Mesodermal cell (in vitro differentiated cells): ENCODE data around the gene PRM1.

ENCODE experiments used
- H3K27ac ChIP-seq: 2 replicates; pipeline ENCODE4 v1.7.0; 2013; ENCODE audit warnings: mild to moderate bottlenecking, low read depth, low read length, moderate library complexity; ENCODE audit not compliant: severe bottlenecking
- H3K36me3 ChIP-seq: 2 replicates; pipeline ENCODE4 v1.7.1; 2013; ENCODE audit warnings: mild to moderate bottlenecking, low read length, moderate library complexity; ENCODE audit not compliant: control insufficient read depth, insufficient read depth
- H3K4me1 ChIP-seq: one replicate; pipeline ENCODE4 v1.7.1; 2013; ENCODE audit warnings: mild to moderate bottlenecking, low read length; ENCODE audit not compliant: insufficient read depth, control insufficient read depth, poor library complexity, severe bottlenecking
- H3K4me3 ChIP-seq: 2 replicates; pipeline ENCODE4 v1.7.0; 2013; ENCODE audit warnings: low read length, control low read depth, mild to moderate bottlenecking; ENCODE audit not compliant: insufficient read depth, poor library complexity, severe bottlenecking; ENCODE audit errors: extremely low read depth
- H3K9me3 ChIP-seq: 2 replicates; pipeline ENCODE4 v1.7.1; 2013; ENCODE audit warnings: mild to moderate bottlenecking, low read length, moderate library complexity; ENCODE audit not compliant: control insufficient read depth
- WGBS, 2 experiments: methylation state at CpG; one replicate each; pipeline ENCODE4 v1.1.5; 2013; ENCODE audit warnings: missing lambda C conversion rate in 2 of 2; ENCODE audit not compliant: insufficient coverage in 2 of 2; 5-methylcytosine and 5-hydroxymethylcytosine counted together

PRM1 gene

DNA sequence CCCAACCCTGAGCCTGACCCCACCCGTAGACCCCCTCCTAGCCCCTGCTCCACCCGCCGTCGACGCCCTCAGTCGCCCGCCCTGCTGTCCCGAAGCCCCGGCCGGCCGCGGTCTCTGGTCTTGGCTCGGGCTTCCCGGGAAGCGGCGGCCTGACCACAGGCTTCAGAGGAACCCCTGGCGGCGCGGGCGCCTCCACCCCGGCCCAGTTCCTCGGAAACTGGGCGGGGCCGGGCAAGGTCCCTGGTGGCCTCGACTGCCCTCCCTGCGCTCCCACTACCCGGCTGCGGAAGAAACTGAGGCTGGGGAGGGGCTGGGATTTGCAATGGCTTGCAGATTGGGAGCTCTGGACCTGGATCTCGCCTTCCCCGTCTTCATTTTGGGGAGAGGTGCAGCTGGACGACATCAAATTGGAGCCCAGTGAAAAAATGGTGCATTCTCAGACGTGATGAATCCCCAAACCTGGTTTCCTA is 24.4 kb downstream of the PRM1 start:
- peaks cover 10% of the 10 kb centered on the region for H3K36me3 ChIP-seq
- WGBS, 2 experiments = 2 to 3% methylated on average over 24 to 30 of the region's 32 CpGs

DNA sequence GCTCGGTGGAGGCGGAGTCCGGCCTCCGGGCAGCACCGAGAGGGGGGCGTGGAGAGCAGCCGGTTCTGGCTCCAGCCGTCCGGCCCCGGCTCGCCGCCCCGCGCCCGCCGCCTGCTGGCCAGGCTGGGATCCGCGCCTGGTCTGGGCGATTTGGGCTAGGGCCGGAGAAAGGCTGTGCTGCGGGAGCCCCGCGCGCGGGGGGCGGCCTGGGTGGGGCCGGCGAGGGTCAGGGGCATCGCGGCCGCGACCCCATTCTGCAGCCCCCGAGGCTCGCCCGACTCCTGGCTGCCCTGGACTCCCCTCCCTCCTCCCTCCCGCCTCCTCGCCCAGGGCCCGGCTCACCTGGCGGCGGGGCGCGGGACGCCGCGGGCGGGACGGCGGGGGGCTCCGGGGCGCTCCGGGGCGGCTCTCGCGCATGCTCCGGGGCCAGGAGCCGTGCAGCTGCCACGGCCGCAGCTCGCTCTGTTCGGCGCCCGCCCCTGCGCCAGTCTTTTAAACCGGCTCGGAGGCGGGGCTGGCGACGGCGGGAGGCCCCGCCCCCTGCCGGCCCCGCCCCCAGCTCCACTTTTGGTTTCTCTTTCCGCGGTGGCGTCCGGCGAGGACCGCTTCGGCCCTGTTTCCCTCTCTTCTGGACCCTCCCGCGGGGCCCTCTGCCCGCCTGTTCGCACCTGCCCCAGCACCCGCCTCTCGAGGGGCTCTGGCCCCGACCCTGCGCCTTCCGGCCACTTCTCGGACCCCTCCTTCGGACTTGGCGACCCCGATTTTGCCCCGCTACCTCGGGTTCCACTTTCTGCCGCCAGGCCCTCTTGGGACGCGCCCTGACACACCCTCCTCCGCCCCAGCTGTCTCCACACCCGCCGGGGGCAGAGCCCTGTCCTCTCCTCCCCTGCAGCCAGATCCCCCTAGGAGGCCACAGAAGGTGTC is 25.1 kb downstream of the PRM1 start, which contains the start of gene SOCS1:
Gene SOCS1, minus strand, starts transcription at position 468 of the 924 bp plus-strand sequence. CDS start 726 bp downstream, outside the sequence.
- Histone ChIP-seq H3K4me1 (peaks cover 12% of the 10 kb centered on the region), H3K27ac (peak within 1 kb of the TSS; percentile 81)
- WGBS, 2 experiments = 0% methylated on average over 65 to 77 of the region's 100 CpGs

More for the DNA sequence above, 24.4 kb downstream of the PRM1 start:
- Histone ChIP-seq H3K4me1 (peaks cover 12% of the 10 kb centered on the region), H3K4me3 (peak overlapping the region; percentile 70), H3K9me3 (no peaks in the 10 kb centered on the region), H3K27ac (peak overlapping the region; percentile 81)

DNA sequence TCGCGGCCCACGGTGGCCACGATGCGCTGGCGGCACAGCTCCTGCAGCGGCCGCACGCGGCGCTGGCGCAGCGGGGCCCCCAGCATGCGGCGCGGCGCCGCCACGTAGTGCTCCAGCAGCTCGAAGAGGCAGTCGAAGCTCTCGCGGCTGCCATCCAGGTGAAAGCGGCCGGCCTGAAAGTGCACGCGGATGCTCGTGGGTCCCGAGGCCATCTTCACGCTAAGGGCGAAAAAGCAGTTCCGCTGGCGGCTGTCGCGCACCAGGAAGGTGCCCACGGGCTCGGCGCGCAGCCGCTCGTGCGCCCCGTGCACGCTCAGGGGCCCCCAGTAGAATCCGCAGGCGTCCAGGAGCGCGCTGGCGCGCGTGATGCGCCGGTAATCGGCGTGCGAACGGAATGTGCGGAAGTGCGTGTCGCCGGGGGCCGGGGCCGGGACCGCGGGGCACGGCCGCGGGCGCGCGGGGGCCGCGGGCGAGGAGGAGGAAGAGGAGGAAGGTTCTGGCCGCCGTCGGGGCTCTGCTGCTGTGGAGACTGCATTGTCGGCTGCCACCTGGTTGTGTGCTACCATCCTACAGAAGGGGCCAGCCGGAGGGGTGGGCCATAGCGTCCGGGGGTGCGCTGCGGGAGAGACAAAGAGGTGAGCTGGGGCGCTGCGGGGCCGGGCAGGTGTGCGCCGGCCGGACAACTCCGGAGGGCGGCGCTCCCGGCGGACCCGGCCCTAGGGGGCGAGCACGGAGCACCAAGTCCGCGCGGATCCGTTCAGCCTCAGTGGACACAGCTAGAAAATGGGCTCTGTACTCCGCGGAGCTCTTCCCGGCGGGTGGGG is 26.0 kb downstream of the PRM1 start:
- Histone ChIP-seq H3K27ac (peak overlapping the region; percentile 71), H3K4me3 (peak overlapping the region; percentile 70)

More for the DNA sequence above, 25.1 kb downstream of the PRM1 start, which contains the start of gene SOCS1:
- H3K36me3 ChIP-seq = peaks cover 10% of the 10 kb centered on the region
- H3K4me3 ChIP-seq = peak within 1 kb of the TSS; percentile 70
- no peaks in the 10 kb centered on the region for H3K9me3 ChIP-seq

DNA sequence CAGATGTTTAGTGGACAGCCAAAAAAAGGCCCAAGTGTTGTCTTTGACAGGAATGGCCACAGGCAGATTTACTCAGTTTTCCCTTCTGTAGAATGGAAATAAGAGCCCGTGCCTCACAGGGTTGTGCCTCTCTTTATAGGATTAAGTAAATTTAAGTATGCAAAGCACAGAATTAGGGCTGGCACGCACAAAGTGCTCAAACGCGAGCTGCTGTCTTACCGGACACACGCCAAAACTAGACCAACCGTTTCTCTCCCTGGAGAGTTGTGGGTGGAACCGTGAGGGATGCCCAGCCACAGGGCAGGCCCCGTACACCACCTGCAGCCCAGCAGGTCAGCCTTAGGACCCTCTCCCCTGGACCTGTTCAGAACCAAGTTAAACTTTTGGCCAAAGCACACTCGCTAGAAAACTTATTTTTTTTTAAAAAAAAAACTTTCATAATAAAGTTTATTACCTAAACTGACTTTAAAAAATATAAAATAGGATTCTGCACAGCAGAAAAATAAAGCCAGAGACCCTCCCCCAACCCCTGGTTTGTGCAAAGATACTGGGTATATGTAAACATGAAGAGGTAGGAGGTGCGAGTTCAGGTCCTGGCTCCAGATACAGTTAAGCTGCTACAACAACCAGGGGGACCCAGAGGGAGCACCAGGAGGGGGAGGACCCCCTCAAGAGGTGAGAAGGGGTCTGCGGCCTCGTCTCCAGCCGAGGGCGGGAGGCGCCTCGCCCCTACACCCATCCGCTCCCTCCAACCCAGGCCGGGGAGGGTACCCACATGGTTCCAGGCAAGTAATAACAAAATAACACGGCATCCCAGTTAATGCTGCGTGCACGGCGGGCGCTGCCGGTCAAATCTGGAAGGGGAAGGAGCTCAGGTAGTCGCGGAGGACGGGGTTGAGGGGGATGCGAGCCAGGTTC is 26.9 kb downstream of the PRM1 start:
- H3K27ac ChIP-seq = no peak overlapping the region
- peaks cover 12% of the 10 kb centered on the region for H3K4me1 ChIP-seq
- WGBS, 2 experiments = 36 to 51% methylated on average over 16 to 19 of the region's 29 CpGs
- no peaks in the 10 kb centered on the region for H3K9me3 ChIP-seq
- H3K4me3 ChIP-seq = peak overlapping the region; percentile 70
- peaks cover 10% of the 10 kb centered on the region for H3K36me3 ChIP-seq

More for the DNA sequence above, 26.0 kb downstream of the PRM1 start:
- Histone ChIP-seq H3K36me3 (peaks cover 10% of the 10 kb centered on the region), H3K4me1 (peaks cover 12% of the 10 kb centered on the region), H3K9me3 (no peaks in the 10 kb centered on the region)
- WGBS, 2 experiments = 1% methylated on average over 65 to 103 of the region's 105 CpGs

DNA sequence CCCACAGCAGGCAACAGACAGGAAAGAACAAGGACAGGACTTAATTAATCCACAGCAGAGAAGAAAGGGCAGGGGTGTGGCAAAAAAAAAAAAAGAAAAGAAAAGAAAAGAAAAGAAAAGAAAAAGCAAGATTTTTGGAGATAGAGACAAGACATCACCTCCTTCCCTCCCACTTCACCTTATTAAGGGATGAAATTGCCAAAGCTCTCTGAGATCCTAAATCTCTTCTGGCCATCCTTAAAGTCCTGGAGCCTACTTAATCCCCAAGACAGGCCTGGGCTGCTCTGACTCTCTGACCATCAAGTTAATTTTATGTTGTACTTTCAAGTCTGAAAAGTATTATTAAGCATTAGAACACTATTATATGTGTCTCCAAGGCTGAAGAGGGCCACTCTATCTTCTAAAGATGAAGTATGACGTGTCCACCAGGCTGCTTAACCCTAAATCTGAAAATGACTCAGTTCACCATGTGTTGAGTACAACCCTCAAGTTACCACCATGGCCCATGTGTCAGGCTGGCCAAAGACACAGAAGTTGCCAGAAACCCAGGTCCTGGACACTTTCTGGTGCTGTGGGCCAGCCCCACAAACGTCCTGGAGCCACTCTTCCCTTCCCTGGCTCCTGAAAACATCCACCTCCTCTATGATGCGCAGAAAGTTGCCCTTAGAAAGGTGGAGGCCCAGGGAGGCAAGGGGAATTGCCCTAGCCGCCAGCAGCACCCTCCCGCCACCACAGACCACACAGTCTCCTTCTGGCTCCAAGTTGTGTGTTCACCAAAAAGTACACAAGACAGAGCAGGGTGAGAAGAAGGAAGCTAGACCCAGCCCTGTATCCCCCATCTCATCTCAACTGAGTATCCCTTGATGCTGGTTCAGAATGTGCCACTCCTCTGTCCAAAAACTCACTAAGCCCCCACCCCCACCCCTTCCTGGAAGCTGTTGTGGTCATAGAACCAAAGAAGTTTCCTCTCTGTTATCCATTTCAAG is 27.8 kb downstream of the PRM1 start:
- no peak overlapping the region for H3K27ac ChIP-seq
- peaks cover 12% of the 10 kb centered on the region for H3K4me1 ChIP-seq
- peaks cover 10% of the 10 kb centered on the region for H3K36me3 ChIP-seq
- WGBS, 2 experiments = 68 to 88% methylated on average over 1 to 4 of the region's 5 CpGs
- H3K9me3 ChIP-seq = no peaks in the 10 kb centered on the region
- peak overlapping the region; percentile 70 for H3K4me3 ChIP-seq

DNA sequence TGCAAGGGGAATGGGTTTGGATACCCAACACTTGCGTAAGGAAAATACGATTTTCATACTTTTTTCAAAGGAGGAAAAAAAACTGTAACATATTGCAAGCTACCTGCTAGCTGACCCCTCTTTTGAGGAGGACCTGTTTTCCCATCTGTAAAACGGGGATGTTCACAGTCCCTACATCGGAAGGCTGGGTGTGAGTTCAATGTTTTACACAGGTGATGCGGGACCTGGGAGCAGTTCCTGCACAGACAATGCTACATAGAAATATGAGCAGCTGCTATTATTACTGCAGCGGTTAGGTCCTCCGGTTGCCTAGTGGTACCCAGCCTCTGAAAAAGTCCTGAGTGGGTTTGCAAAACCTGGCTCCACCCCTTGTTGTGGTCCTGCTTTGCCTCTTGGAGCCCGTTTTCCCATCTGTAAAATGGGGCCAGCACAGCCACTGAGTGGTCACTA is 28.6 kb downstream of the PRM1 start:
- WGBS, 2 experiments = 85 to 91% methylated on average over 7 of the region's 8 CpGs
- no peaks in the 10 kb centered on the region for H3K9me3 ChIP-seq
- no peak overlapping the region for H3K4me3 ChIP-seq
- H3K36me3 ChIP-seq = peaks cover 10% of the 10 kb centered on the region
- peaks cover 12% of the 10 kb centered on the region for H3K4me1 ChIP-seq
- no peak overlapping the region for H3K27ac ChIP-seq

DNA sequence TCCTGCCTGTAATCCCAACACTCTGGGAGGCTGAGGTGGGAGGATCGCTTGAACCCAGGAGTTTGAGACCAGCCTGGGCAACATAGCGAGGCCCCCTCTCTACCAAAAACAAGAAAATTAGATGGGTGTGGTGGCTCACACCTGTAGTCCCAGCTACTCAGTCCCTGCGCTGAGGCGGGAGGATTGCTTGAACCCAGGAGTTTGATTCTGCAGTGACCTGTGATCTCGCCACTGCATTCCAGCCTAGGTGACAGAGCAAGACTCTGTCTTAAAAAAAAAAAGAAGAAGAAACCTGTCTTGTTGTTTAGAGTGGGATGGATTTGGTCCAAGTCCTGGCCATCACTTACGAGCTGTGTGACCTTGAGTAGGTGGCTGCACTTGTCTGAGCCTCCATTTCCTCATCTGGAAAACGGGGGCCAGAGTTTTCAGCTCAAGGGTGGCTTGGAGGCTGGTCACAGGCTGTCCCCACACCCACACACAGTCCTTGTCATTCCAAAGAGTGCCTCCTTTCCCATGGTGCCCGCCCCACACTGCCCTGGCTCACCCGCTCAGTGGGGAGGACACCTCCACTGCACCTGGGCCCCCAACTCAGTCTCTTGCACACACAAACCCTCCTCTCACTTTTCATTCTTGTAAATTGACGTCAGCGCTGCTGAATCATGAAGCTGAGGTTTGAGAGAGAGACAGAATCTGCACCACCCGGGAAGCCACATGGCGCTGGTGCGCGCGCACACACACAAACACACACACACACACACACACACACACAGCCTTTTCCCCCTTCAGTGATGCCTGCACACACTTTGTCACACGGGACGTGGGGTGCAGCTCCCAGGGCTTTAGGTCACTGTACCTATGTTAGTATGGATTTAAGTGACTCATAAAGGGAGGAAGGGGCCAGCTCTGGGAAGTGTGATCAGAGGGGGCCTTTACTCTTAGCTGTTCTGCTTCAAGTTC is 29.3 kb downstream of the PRM1 start:
- 87 to 95% methylated on average over 8 of the region's 18 CpGs for WGBS, 2 experiments
- no peak overlapping the region for H3K4me3 ChIP-seq
- H3K9me3 ChIP-seq = no peaks in the 10 kb centered on the region
- no peak overlapping the region for H3K27ac ChIP-seq
- H3K36me3 ChIP-seq = peaks cover 10% of the 10 kb centered on the region
- H3K4me1 ChIP-seq = peaks cover 8% of the 10 kb centered on the region

DNA sequence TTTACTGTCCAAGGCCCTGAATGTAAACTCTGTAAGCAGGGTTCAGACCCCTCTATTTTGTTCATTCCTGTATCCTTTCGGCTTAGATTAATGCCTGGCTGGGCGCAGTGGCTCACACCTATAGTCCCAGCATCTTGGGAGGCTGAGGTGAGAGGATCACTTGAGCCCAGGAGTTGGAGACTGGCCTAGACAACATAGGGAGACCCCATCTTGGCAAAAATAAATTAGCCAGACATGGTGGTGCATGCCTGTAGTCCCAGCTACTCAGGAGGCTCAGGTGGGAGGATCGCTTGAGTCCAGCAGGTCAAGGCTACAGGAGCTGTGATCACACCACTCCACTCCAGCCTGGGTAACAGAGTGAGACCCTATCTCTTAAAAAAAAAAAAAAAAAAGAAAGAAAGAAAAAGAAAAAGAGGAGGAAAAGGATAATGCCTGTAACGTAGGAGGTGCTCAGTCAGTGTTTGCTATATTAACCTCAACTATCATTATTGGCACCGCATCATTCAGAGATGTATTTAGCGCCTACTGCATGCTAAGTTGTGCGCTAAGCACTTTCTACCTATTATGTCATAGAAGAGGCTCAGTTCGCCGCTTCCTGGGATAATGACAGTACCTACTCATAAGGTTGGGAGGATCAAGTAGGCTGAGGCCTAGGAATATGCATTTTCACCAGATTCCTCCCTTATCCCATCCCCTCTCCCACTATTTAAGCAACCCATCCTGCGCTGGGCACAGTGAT is 30.2 kb downstream of the PRM1 start:
- H3K4me3 ChIP-seq = no peak overlapping the region
- peaks cover 10% of the 10 kb centered on the region for H3K36me3 ChIP-seq
- peaks cover 8% of the 10 kb centered on the region for H3K4me1 ChIP-seq
- H3K27ac ChIP-seq = no peak overlapping the region
- no peaks in the 10 kb centered on the region for H3K9me3 ChIP-seq
- WGBS, 2 experiments = 95% methylated on average over 4 to 8 of the region's 10 CpGs
